Measurements from ENCODE around the gene ADCY3.

GRCh38 chr2:24875272-24875671 lies 44.8 kb downstream of the ADCY3 start:
- no peak for TF ChIP-seq REST (IDR thresholded peaks at IDR 0.05; ENCODE audit: insufficient read depth in 1 of 2, low read depth in 2 of 2, low read length in 2 of 2)
- TF ChIP-seq POLR2AphosphoS5 (IDR thresholded peaks at IDR 0.05; ENCODE audit: low read depth, low read length), result no peak
- no peak for TF ChIP-seq SIN3A (IDR thresholded peaks at IDR 0.05; ENCODE audit: borderline replicate concordance, insufficient read depth, low read length)
- TF ChIP-seq TAF1 (IDR thresholded peaks at IDR 0.05; ENCODE audit: borderline replicate concordance, insufficient read depth, low read length), result no peak
- no peak for TF ChIP-seq FOXP2 (optimal IDR thresholded peaks at IDR 0.05; ENCODE audit: borderline replicate concordance, extremely low read depth, extremely low read length, insufficient read depth)
